ENCODE measurements around the gene SMYD3. TPM values are rescaled to one million over a fixed set of nuclear protein-coding genes. Genes with fewer than 3 reads are reported as not detected.

The SMYD3 gene
- total RNA-seq, 2 experiments from 2014 or later: 22.6 to 24.6 TPM

DNA sequence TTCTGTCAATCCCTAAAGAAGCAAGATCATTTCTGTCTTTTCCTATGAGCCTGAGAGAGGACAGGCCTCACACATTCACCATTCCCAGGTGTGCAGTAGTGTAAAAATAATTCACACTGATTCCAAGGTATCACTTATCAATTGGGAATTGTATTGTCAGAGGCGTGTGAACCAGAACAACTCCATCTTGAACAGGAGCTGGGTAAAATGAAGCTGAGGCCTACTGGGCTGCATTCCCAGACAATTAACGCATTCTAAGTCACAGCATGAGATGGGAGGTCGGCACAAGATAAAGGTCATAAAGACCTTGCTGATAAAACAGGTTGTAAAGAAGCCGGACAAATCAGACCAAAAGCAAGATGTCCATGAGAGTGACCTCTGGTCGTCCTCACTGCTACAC lies 239.2 kb downstream of the SMYD3 start:
- Mint-ChIP-seq H3K9me3 (no peaks in the 10 kb centered on the region), H3K27ac (no peak overlapping the region), H3K27me3 (no peaks in the 10 kb centered on the region), H3K36me3 (ENCODE audit: low read depth) (peaks cover 2% of the 10 kb centered on the region), H3K4me3 (no peak overlapping the region), H3K4me1 (ENCODE audit: low read depth) (no peaks in the 10 kb centered on the region)
- TF ChIP-seq, protein P1, sequence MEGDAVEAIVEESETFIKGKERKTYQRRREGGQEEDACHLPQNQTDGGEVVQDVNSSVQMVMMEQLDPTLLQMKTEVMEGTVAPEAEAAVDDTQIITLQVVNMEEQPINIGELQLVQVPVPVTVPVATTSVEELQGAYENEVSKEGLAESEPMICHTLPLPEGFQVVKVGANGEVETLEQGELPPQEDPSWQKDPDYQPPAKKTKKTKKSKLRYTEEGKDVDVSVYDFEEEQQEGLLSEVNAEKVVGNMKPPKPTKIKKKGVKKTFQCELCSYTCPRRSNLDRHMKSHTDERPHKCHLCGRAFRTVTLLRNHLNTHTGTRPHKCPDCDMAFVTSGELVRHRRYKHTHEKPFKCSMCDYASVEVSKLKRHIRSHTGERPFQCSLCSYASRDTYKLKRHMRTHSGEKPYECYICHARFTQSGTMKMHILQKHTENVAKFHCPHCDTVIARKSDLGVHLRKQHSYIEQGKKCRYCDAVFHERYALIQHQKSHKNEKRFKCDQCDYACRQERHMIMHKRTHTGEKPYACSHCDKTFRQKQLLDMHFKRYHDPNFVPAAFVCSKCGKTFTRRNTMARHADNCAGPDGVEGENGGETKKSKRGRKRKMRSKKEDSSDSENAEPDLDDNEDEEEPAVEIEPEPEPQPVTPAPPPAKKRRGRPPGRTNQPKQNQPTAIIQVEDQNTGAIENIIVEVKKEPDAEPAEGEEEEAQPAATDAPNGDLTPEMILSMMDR (IDR thresholded peaks at IDR 0.05): no peak
- CTCF ChIA-PET: no interaction called here
- DNase-seq (no peak), ATAC-seq (no peak)
- POLR2A ChIA-PET: no interaction called here
- intact Hi-C loops (cut with micrococcal nuclease): no loop called here

DNA sequence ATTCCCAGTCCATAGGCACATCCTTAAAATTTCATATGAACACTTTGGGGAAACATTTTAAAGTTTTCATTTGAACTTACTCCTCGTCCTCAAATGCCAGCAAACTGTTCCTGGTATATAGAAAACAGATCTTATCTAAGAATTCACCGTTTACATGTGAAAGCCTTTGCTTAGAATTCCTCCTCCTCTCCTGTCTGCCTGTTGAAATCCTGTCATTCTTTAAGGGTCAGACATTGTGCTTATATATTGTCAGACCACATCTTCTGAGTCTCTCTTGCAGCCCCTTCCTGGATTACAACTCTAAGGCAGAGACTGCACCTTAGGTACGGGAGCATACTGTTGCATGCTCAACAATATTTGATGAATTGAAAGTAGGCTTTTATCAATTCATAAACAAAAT lies 239.7 kb downstream of the SMYD3 start:
- ChIA-PET POLR2A (no interaction called here), CTCF (no interaction called here)
- intact Hi-C loops (cut with micrococcal nuclease): no loop called here
- ATAC-seq (no peak), DNase-seq (no peak)
- no peak overlapping the region for H3K27ac Mint-ChIP-seq
- TF ChIP-seq, protein P1 (IDR thresholded peaks at IDR 0.05): no peak
- no peak overlapping the region for H3K4me3 Mint-ChIP-seq
- H3K4me1 Mint-ChIP-seq (ENCODE audit: low read depth): no peaks in the 10 kb centered on the region
- no peaks in the 10 kb centered on the region for H3K27me3 Mint-ChIP-seq
- H3K9me3 Mint-ChIP-seq: no peaks in the 10 kb centered on the region
- peaks cover 3% of the 10 kb centered on the region for H3K36me3 Mint-ChIP-seq (ENCODE audit: low read depth)

DNA sequence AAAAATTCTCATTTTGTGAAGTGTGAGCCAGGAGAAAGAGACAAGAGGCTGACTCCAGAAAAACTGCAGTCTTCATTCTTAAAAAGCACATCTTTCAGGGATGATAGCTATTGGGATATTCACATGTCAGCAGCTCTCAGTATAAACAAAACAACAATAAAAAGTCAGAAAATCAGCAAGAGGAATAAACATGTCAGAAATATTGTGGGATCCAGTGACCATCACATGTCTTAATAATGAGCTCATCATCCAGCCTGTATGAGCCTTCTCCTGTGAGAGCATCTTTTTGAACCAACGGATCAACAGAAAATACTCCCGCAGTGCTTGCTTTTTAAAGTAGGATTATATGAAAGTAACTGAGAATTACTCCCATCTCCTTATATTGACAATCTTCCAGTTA lies 241.6 kb downstream of the SMYD3 start:
- TF ChIP-seq, protein P1 (IDR thresholded peaks at IDR 0.05): no peak
- intact Hi-C loops (cut with micrococcal nuclease): no loop called here
- H3K27ac Mint-ChIP-seq: no peak overlapping the region
- no peaks in the 10 kb centered on the region for H3K4me1 Mint-ChIP-seq (ENCODE audit: low read depth)
- peaks cover 4% of the 10 kb centered on the region for H3K9me3 Mint-ChIP-seq
- ATAC-seq: no peak
- ChIA-PET CTCF (interaction anchor here (0.8 kb wide), 1 partner anchor 26 kb away, joined by 3 read pairs; no protein-coding TSS in a partner anchor), POLR2A (no interaction called here)
- H3K27me3 Mint-ChIP-seq: no peaks in the 10 kb centered on the region
- H3K4me3 Mint-ChIP-seq: no peak overlapping the region
- peaks cover 10% of the 10 kb centered on the region for H3K36me3 Mint-ChIP-seq (ENCODE audit: low read depth)
- DNase-seq: no peak

DNA sequence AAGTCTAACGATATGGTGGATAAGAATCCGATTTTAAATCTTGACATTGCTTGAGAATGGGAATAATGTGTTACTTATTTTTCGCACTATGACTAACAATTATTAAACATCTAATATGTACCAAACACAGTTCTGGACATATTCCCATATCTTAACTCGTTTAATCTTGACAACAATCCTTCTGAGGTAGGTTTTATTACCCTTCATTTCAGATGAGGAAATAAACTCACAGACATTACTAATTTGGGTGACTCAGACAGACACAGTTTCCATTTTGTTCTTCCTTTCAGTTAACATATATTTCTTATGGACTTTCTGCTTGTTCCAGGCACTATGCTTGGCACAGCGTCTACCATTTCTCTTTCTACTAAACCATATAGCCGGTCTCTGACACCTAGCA lies 244.8 kb downstream of the SMYD3 start:
- ChIA-PET CTCF (interaction anchor here (1.9 kb wide), 1 partner anchor 1109 kb away, joined by 4 read pairs; no protein-coding TSS in a partner anchor), POLR2A (no interaction called here)
- Mint-ChIP-seq H3K9me3 (peaks cover 17% of the 10 kb centered on the region), H3K27ac (no peak overlapping the region), H3K36me3 (ENCODE audit: low read depth) (peaks cover 16% of the 10 kb centered on the region), H3K4me3 (no peak overlapping the region), H3K27me3 (no peaks in the 10 kb centered on the region), H3K4me1 (ENCODE audit: low read depth) (no peaks in the 10 kb centered on the region)
- intact Hi-C loops (cut with micrococcal nuclease): no loop called here
- TF ChIP-seq, protein P1 (IDR thresholded peaks at IDR 0.05): no peak
- DNase-seq (no peak), ATAC-seq (no peak)

DNA sequence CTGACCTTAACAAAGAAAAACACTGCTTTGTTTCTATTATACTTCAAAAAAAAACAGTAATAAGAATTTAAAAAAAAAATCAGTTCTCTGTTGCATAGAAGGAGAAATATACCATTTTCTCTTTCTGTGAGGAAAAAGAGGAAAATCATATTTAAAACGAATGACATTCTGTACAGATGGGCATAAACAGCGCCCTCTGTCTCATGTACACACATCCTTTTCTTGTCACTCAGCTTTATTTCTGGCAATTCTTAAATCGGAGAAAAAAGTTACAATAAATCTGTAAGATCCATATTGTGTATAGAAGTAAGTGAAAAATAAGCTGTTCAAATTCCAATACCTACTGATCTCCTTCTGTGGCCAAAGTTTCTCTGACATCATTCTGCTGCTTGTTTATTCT lies 245.4 kb downstream of the SMYD3 start:
- Mint-ChIP-seq H3K36me3 (ENCODE audit: low read depth) (peaks cover 16% of the 10 kb centered on the region), H3K27ac (no peak overlapping the region), H3K27me3 (no peaks in the 10 kb centered on the region), H3K4me3 (no peak overlapping the region), H3K4me1 (ENCODE audit: low read depth) (no peaks in the 10 kb centered on the region), H3K9me3 (peaks cover 17% of the 10 kb centered on the region)
- ChIA-PET POLR2A (no interaction called here), CTCF (no interaction called here)
- TF ChIP-seq, protein P1 (IDR thresholded peaks at IDR 0.05): no peak
- ATAC-seq: no peak
- no peak for DNase-seq
- intact Hi-C loops (cut with micrococcal nuclease): no loop called here
